Measurements from ENCODE around the gene MS4A15. TPM values are rescaled to one million over a fixed set of nuclear protein-coding genes. Genes with fewer than 3 reads are reported as not detected.
"Not testable (repeated sequence)": the region's sequence is repeated elsewhere in the genome, so short reads cannot be mapped to it uniquely, and the experiment has no call there.

Gene MS4A15
- total RNA-seq, 1 donor from 2014 or later, result not detected

- no peak for DNase-seq (ENCODE audit: low spot score)
Observed at GRCh38 chr11:60754887-60755286, 1.8 kb upstream of the MS4A15 start.

GRCh38 chr11:60757231-60757800 lies 649 bp downstream of the MS4A15 start:
- no peak for DNase-seq (ENCODE audit: low spot score)

GRCh38 chr11:60758671-60759070 lies 2.0 kb downstream of the MS4A15 start:
- not testable (repeated sequence) for DNase-seq (ENCODE audit: low spot score)

- not testable (repeated sequence) for DNase-seq (ENCODE audit: low spot score)
Observed at GRCh38 chr11:60759438-60760225, 3.0 kb downstream of the MS4A15 start.

GRCh38 chr11:60761436-60762190 lies 4.9 kb downstream of the MS4A15 start:
- DNase-seq (ENCODE audit: low spot score), result no peak

GRCh38 chr11:60762851-60763691 lies 6.4 kb downstream of the MS4A15 start:
- DNase-seq (ENCODE audit: low spot score), result no peak

- no peak for DNase-seq (ENCODE audit: low spot score)
Observed at GRCh38 chr11:60763692-60764369, 7.2 kb downstream of the MS4A15 start.

GRCh38 chr11:60764879-60765278 lies 8.2 kb downstream of the MS4A15 start:
- no peak for DNase-seq (ENCODE audit: low spot score)

- DNase-seq (ENCODE audit: low spot score), result no peak
Observed at GRCh38 chr11:60765355-60765754, 8.7 kb downstream of the MS4A15 start.

GRCh38 chr11:60766547-60766946 lies 9.9 kb downstream of the MS4A15 start:
- DNase-seq (ENCODE audit: low spot score), result no peak

- DNase-seq (ENCODE audit: low spot score), result no peak
Observed at GRCh38 chr11:60767388-60767811, 10.7 kb downstream of the MS4A15 start.

GRCh38 chr11:60768202-60768601 lies 11.5 kb downstream of the MS4A15 start:
- DNase-seq (ENCODE audit: low spot score), result no peak

- DNase-seq (ENCODE audit: low spot score), result no peak
Observed at GRCh38 chr11:60769273-60769672, 12.6 kb downstream of the MS4A15 start.

- no peak for DNase-seq (ENCODE audit: low spot score)
Observed at GRCh38 chr11:60769811-60770210, 13.1 kb downstream of the MS4A15 start.

- no peak for DNase-seq (ENCODE audit: low spot score)
Observed at GRCh38 chr11:60771146-60771545, 14.5 kb downstream of the MS4A15 start.

GRCh38 chr11:60771879-60772525 lies 15.3 kb downstream of the MS4A15 start:
- no peak for DNase-seq (ENCODE audit: low spot score)

- DNase-seq (ENCODE audit: low spot score), result no peak
Observed at GRCh38 chr11:60772666-60773065, 16.0 kb downstream of the MS4A15 start.

- no peak for DNase-seq (ENCODE audit: low spot score)
Observed at GRCh38 chr11:60774726-60775125, 18.1 kb downstream of the MS4A15 start.

- DNase-seq (ENCODE audit: low spot score), result peak; percentile 92
Observed at GRCh38 chr11:60775420-60775961, 18.8 kb downstream of the MS4A15 start.

GRCh38 chr11:60776167-60776566 lies 19.5 kb downstream of the MS4A15 start:
- DNase-seq (ENCODE audit: low spot score), result no peak

Measured in ureter (tissue), 1 donor.